Measurements from ENCODE around the gene EXOC8. TPM values are rescaled to one million over a fixed set of nuclear protein-coding genes. Genes with fewer than 3 reads are reported as not detected.
A peak's percentile ranks its signal among the peaks of the same experiment; 100 is the strongest.
"Not testable (repeated sequence)": the region's sequence is repeated elsewhere in the genome, so short reads cannot be mapped to it uniquely, and the experiment has no call there.

EXOC8 gene
- polyA plus RNA-seq, 1 donor, result 13.7 TPM

DNA sequence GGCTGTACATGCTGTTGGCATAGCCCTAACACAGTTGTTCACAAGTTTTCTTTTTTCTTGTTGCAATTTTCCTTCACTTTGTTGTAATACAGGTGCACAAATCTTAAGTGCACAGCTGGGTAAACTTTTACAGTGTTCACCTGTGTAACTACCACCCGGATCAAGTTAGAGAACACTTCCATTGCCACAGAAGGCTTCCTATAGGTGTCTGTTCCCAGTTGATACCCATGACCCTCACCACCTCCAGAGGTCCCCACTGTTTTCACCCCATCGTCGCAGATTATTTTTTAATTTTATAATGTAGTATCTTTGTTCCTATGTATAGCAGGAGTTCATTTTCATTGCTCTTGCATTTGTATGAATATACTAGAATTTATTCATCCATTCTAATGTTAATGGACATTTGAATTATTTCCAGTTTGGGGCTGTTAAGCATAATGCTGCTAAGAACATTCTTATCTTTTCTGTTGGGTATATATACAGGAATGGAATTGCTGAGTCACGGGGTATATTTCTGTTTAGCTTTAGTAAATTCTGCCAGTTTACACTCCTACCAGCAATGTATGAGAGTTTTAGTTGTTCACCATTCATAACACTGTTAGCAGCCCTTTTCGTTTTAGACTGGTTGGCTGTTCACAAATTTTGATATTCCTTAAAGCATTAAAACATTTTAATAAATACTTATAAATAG is 16.8 kb upstream of the EXOC8 start:
- H3K27ac ChIP-seq (ENCODE audit: low read length), result no peak overlapping the region
- H3K9me3 ChIP-seq (ENCODE audit: control insufficient read depth, low read depth, low read length), result no peaks in the 10 kb centered on the region
- no peak for DNase-seq
- 100% methylated on average over 1 of the region's 5 CpGs for WGBS (ENCODE audit: insufficient coverage, low lambda C conversion rate)
- peaks cover 21% of the 10 kb centered on the region for H3K36me3 ChIP-seq (ENCODE audit: control insufficient read depth, insufficient read depth, low read length)
- H3K4me1 ChIP-seq (ENCODE audit: control insufficient read depth, insufficient read depth, low read length), result no peaks in the 10 kb centered on the region
- H3K4me3 ChIP-seq (ENCODE audit: low read length), result no peak overlapping the region
- H3K27me3 ChIP-seq (ENCODE audit: control insufficient read depth, insufficient read depth, low read length), result no peaks in the 10 kb centered on the region

DNA sequence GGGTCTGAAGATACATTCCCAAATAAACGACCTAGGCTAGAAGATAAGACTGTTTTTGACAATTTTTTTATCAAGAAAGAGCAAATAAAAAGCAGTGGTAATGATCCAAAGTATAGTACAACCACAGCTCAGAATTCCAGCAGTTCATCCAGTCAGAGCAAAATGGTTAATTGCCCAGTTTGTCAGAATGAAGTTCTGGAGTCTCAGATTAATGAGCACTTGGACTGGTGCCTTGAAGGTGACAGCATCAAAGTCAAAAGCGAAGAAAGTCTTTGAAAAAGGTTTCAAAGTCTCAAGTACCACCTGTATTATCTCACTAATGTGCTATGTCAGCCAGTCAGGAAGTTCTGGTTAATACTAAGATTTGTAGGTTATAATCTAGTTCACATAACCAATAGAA is 15.4 kb upstream of the EXOC8 start:
- WGBS (ENCODE audit: insufficient coverage, low lambda C conversion rate), result no CpG with 5 or more reads among the region's 2 CpGs
- Histone ChIP-seq H3K27ac (ENCODE audit: low read length) (no peak overlapping the region), H3K4me3 (ENCODE audit: low read length) (no peak overlapping the region), H3K27me3 (ENCODE audit: control insufficient read depth, insufficient read depth, low read length) (no peaks in the 10 kb centered on the region), H3K36me3 (ENCODE audit: control insufficient read depth, insufficient read depth, low read length) (peaks cover 32% of the 10 kb centered on the region), H3K4me1 (ENCODE audit: control insufficient read depth, insufficient read depth, low read length) (no peaks in the 10 kb centered on the region), H3K9me3 (ENCODE audit: control insufficient read depth, low read depth, low read length) (no peaks in the 10 kb centered on the region)
- no peak for DNase-seq

DNA sequence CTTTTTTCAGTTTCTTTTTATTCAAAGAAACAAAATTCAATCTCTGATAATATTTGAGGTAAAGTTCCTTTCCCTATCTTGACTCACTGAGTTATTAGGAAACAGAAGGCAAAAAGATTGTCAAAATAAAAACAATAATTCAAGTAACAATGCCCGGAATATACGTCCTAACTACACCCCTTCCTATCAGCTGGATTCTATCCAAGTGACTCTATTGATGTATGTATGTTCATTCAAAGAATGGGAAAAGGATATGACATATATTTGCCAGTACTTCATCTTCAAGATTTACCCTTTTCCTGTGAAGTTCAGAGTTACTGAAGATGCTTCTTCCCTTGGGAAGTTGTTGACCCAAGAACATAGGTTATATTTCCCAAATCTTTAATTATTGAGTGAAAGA is 14.2 kb upstream of the EXOC8 start:
- no CpG with 5 or more reads among the region's 2 CpGs for WGBS (ENCODE audit: insufficient coverage, low lambda C conversion rate)
- peaks cover 38% of the 10 kb centered on the region for H3K36me3 ChIP-seq (ENCODE audit: control insufficient read depth, insufficient read depth, low read length)
- H3K9me3 ChIP-seq (ENCODE audit: control insufficient read depth, low read depth, low read length), result no peaks in the 10 kb centered on the region

GRCh38 chr1:231348856-231349255 is 11.2 kb upstream of the EXOC8 start:
- WGBS (ENCODE audit: insufficient coverage, low lambda C conversion rate), result no CpG with 5 or more reads among the region's 1 CpG
- not testable (repeated sequence) for DNase-seq; H3K27me3 ChIP-seq (ENCODE audit: control insufficient read depth, insufficient read depth, low read length); H3K4me3 ChIP-seq (ENCODE audit: low read length); H3K4me1 ChIP-seq (ENCODE audit: control insufficient read depth, insufficient read depth, low read length); H3K9me3 ChIP-seq (ENCODE audit: control insufficient read depth, low read depth, low read length); H3K27ac ChIP-seq (ENCODE audit: low read length)
- H3K36me3 ChIP-seq (ENCODE audit: control insufficient read depth, insufficient read depth, low read length), result peaks cover 45% of the 10 kb centered on the region

More for the DNA sequence above, 14.2 kb upstream of the EXOC8 start:
- Histone ChIP-seq H3K4me1 (ENCODE audit: control insufficient read depth, insufficient read depth, low read length) (no peaks in the 10 kb centered on the region), H3K27me3 (ENCODE audit: control insufficient read depth, insufficient read depth, low read length) (no peaks in the 10 kb centered on the region), H3K27ac (ENCODE audit: low read length) (no peak overlapping the region), H3K4me3 (ENCODE audit: low read length) (no peak overlapping the region)
- DNase-seq, result no peak

- no peak overlapping the region for H3K27ac ChIP-seq (ENCODE audit: low read length)
- H3K9me3 ChIP-seq (ENCODE audit: control insufficient read depth, low read depth, low read length), result no peaks in the 10 kb centered on the region
- H3K4me3 ChIP-seq (ENCODE audit: low read length), result no peak overlapping the region
- WGBS (ENCODE audit: insufficient coverage, low lambda C conversion rate), result 84% methylated on average over 4 of the region's 4 CpGs
- H3K36me3 ChIP-seq (ENCODE audit: control insufficient read depth, insufficient read depth, low read length), result peaks cover 48% of the 10 kb centered on the region
- H3K27me3 ChIP-seq (ENCODE audit: control insufficient read depth, insufficient read depth, low read length), result no peaks in the 10 kb centered on the region
- no peak for DNase-seq
- H3K4me1 ChIP-seq (ENCODE audit: control insufficient read depth, insufficient read depth, low read length), result no peaks in the 10 kb centered on the region
These were observed 10.8 kb upstream of the EXOC8 start for GRCh38 chr1:231348442-231348841.

DNA sequence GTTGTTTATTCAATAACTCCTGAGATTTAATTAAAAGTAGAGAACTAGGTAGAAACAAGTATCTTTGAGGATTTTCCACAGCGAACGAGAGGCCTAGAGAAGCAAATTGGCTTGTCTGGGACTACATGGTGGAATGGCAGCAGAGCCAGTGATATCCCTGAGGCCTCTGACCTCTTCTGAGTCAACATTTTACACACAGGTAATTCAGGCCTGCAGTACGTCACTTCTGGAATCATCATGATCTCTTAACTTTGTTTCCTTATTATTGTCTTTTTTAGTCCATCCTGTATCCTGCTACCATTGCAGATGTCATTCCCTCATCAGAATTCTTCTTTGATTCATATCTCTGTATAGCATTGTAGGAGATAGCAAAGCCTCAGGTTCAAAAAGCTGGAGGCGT is 10.3 kb upstream of the EXOC8 start:
- no peaks in the 10 kb centered on the region for H3K9me3 ChIP-seq (ENCODE audit: control insufficient read depth, low read depth, low read length)
- H3K27me3 ChIP-seq (ENCODE audit: control insufficient read depth, insufficient read depth, low read length), result no peaks in the 10 kb centered on the region
- no peak overlapping the region for H3K4me3 ChIP-seq (ENCODE audit: low read length)
- no peaks in the 10 kb centered on the region for H3K4me1 ChIP-seq (ENCODE audit: control insufficient read depth, insufficient read depth, low read length)
- DNase-seq, result no peak
- peaks cover 48% of the 10 kb centered on the region for H3K36me3 ChIP-seq (ENCODE audit: control insufficient read depth, insufficient read depth, low read length)
- WGBS (ENCODE audit: insufficient coverage, low lambda C conversion rate), result 100% methylated on average over 1 of the region's 4 CpGs
- H3K27ac ChIP-seq (ENCODE audit: low read length), result no peak overlapping the region

DNA sequence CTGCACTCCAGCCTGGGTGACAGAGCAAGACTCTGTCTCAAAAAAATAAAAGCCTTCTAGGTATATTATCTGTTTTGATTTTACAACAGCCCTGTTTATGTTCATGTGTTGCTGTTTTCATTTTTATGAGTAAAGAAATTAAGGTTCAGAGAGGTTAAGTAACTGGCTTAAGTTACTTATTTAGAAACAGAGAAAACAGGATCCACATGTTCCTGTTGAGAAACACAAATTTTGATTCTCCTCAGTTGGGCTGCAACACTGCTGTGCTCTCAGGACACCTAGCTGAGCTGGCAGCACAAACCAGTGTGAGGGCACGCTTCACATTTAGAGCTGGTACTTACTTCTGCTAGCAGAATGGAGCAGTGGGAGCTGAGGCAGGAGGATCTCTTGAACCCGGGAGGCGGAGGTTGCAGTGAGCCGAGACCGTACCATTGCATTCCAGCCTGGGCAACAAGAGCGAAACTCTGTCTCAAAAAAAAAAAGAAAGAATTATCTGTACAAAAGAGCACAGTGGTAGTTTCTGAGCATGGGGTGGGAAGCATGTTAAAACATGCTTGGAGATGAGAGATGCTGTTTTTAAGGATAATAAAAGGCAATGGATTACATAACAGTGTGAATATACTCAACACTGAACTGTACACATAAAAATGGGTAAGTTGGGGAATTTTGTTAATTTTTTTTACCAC is 2.8 kb upstream of the EXOC8 start:
- no peaks in the 10 kb centered on the region for H3K27me3 ChIP-seq (ENCODE audit: control insufficient read depth, insufficient read depth, low read length)
- no peak overlapping the region for H3K27ac ChIP-seq (ENCODE audit: low read length)
- H3K36me3 ChIP-seq (ENCODE audit: control insufficient read depth, insufficient read depth, low read length), result peaks cover 18% of the 10 kb centered on the region
- no peaks in the 10 kb centered on the region for H3K9me3 ChIP-seq (ENCODE audit: control insufficient read depth, low read depth, low read length)
- H3K4me3 ChIP-seq (ENCODE audit: low read length), result no peak overlapping the region
- WGBS (ENCODE audit: insufficient coverage, low lambda C conversion rate), result no CpG with 5 or more reads among the region's 6 CpGs
- no peak for DNase-seq
- H3K4me1 ChIP-seq (ENCODE audit: control insufficient read depth, insufficient read depth, low read length), result no peaks in the 10 kb centered on the region

DNA sequence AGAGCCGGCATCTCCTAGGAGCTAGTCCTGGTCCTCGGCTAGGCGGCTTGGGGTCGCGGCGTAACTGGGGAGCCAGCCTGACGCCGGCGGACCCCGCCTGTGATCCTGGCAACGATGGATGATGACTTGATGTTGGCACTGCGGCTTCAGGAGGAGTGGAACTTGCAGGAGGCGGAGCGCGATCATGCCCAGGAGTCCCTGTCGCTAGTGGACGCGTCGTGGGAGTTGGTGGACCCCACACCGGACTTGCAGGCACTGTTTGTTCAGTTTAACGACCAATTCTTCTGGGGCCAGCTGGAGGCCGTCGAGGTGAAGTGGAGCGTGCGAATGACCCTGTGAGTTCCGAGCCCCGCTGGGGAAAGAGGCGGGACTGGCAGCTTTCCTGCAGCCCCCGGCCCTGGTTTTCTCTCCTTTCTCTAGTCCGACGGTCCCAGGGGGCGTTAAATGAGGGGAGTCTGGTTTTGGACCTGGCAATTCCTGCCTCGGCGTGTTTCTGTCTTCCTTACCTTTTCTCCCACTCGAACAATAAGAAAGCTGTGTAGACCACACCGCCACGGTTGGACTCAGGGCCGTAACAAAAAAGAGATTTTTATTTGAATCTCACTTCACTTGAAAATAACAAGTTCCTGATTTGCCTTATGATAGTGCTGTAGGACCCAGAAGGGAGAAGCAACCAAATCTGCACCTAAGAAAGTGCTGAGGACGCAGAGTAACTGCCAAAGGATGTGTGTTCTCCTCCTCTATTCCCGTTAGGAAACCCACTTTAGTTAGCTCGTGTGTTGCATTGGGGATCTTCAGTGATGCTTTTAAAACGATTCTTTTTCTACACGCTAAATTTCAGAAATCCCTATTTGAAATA is 847 bp upstream of the EXOC8 start, which contains the start of gene SPRTN:
SPRTN (plus strand) TSS at position 24 of the 859 bp plus-strand sequence; CDS start at position 115, 91 bp downstream.
- Histone ChIP-seq H3K9me3 (ENCODE audit: control insufficient read depth, low read depth, low read length) (no peaks in the 10 kb centered on the region), H3K4me1 (ENCODE audit: control insufficient read depth, insufficient read depth, low read length) (peaks cover 3% of the 10 kb centered on the region), H3K36me3 (ENCODE audit: control insufficient read depth, insufficient read depth, low read length) (peaks cover 13% of the 10 kb centered on the region), H3K27ac (ENCODE audit: low read length) (peak within 1 kb of the TSS; percentile 97), H3K4me3 (ENCODE audit: low read length) (peak within 1 kb of the TSS; percentile 99), H3K27me3 (ENCODE audit: control insufficient read depth, insufficient read depth, low read length) (no peaks in the 10 kb centered on the region)
- DNase-seq, result no peak
- WGBS (ENCODE audit: insufficient coverage, low lambda C conversion rate), result 0% methylated on average over 2 of the region's 43 CpGs

DNA sequence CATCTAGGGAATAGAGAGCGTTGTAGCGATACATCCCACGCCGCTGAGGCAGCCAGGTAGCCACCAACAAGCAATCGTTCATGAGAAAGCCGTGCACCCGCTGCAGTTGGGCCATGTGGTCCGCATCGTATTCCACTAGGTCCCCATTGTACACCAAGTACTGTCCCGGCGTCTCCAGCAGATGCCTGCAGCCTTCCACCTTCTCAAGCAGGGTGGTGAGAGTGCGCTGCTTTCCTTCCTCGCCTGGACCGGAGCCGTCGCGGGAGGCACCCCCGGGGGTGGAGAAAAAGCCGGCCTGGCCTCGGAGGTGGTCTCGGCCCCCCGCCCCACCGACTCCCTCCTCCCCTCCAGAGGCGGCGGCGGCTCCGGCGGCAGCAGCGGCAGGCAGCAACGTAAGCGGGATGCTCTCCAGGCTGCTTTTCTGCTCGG is 595 bp downstream of the EXOC8 start:
- Histone ChIP-seq H3K4me1 (ENCODE audit: control insufficient read depth, insufficient read depth, low read length) (peaks cover 3% of the 10 kb centered on the region), H3K27ac (ENCODE audit: low read length) (peak overlapping the region; percentile 97), H3K27me3 (ENCODE audit: control insufficient read depth, insufficient read depth, low read length) (no peaks in the 10 kb centered on the region), H3K9me3 (ENCODE audit: control insufficient read depth, low read depth, low read length) (no peaks in the 10 kb centered on the region), H3K36me3 (ENCODE audit: control insufficient read depth, insufficient read depth, low read length) (peaks cover 4% of the 10 kb centered on the region), H3K4me3 (ENCODE audit: low read length) (peak overlapping the region; percentile 99)
- no peak for DNase-seq
- no CpG with 5 or more reads among the region's 32 CpGs for WGBS (ENCODE audit: insufficient coverage, low lambda C conversion rate)

All from large intestine (tissue), 3 donors.